DMS 273 treated with DMSO at 0.1 percent for 48 hours (cell line): ENCODE data around the gene KCNS3.
"Not testable (repeated sequence)": the region's sequence is repeated elsewhere in the genome, so short reads cannot be mapped to it uniquely, and the experiment has no call there.

Experiments used
- DNase-seq: peaks from one replicate; lab custom pipeline; 2025; lab: John Stamatoyannopoulos, UW

The KCNS3 gene

DNA sequence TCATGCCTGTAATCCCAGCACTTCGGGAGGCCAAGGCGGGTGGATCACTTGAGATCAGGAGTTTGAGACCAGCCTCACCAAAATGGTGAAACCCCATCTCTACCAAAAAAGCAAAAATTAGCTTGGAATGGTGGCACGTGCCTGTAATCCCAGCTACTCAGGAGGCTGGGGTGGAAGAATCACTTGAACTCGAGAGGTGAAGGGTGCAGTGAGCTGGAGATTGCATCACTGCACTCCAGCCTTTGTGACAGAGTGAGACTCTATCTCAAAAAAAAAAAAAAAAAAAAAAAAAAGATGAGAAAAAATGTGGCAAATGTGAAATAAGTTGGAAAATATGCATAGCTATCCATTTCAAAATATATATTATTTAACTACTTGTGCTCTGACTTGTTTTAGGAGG is 65.0 kb downstream of the KCNS3 start:
- no peak for DNase-seq

DNA sequence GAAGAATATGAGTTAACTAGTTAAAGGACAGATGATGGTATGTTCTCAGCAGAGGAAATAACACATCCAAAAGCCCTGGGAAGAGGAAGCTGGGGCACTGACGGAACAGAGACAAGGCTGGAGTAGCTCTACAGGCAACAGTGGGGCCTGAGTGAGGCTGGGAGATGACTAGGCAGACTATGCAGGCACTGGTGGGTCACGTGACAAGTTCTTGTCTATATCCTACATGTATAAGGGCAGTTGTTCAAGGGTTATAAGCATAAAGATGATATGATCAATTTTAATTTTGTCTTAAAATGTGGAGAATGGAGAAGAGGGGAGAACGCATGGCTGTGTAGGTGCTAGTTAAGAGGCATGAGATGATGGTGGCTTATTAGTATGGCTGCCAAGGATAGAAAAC is 68.6 kb downstream of the KCNS3 start:
- no peak for DNase-seq

DNA sequence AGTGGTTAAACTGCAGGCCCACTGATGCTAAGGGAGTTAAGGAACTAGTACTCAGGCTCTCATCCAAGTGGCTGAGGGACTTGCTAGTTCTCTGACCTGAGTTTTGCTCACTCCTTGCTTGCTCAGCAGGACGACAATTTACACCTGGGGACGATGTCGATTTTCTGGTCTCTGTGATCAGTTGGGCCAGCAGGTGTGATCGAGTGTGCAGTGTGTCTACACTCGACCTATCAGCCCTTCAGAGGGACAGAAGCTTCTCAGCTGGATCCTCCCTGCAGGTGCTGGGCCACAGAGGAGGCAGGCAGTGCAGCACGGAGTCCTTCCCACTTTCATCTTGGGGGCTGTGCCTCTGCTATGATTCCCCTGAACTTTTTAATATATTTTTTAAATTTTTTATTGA is 71.5 kb downstream of the KCNS3 start:
- DNase-seq = no peak

- no peak for DNase-seq
These were observed 73.1 kb downstream of the KCNS3 start for GRCh38 chr2:17951563-17951962.

DNA sequence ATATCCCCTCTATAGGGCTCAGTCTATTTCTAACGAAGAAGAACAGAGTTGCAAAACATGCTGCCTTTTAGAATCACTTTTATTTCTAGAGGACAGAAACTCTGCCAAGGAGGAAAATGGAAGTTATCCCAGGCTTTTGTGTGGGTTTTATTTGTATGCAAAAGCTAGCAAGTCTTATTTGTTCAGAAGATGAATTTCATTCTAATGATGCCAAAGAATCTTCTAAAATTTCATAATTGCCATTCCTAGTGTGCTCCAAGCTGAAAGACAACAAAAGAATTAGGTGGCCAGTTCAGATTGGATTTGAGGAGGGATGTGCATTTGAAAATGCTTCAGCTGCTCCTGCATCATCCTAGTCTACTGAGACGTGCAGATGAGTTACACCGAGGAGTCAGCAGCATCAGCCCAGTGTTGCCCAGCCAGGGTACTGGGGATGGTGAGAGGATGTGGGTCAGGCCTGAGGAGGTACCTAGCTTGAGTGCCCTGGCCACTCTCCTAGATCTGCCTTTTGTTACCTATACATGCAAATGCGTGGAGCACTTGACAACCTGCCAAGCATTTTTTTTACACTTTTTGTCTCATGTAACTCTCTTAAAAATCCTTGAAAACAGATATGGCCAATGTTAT is 80.1 kb downstream of the KCNS3 start:
- DNase-seq = no peak

DNA sequence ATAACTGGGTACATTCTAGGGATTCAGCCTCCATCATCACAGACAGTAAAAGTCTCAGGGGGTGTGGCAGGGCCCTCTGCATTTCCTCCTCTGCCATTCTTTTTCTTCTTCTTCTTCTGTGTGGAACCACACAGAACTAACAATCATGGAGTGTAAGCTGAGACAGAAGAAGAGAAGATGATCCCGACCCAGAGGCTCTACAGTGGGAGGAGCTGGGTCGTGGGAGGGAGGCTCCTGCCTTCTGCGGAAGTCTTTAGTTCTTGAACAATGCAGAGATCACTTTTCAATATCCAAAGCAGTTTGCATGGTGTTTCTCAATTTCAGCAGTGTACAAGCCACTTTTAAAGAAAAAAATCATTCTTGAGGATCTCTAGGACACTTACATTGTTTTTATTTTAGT is 80.9 kb downstream of the KCNS3 start:
- no peak for DNase-seq

DNA sequence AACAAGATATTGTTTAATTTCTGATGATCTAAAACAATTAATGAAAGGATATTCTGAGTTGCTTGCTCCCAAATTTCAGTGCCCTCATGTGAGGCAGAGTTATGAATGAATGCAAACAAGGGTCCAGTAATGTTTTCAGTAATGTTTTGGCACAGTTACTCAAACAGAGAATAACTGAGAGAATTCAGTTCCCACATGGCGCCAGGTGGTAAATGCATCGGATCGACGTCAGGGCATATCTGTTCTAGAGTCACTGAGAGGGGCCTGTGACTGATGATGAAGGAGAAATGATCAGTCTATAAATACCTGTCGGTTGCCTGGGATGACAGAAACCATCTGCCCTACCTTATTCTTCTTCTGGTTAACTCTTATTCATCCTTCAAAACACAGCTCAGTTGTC is 81.4 kb downstream of the KCNS3 start:
- no peak for DNase-seq

DNA sequence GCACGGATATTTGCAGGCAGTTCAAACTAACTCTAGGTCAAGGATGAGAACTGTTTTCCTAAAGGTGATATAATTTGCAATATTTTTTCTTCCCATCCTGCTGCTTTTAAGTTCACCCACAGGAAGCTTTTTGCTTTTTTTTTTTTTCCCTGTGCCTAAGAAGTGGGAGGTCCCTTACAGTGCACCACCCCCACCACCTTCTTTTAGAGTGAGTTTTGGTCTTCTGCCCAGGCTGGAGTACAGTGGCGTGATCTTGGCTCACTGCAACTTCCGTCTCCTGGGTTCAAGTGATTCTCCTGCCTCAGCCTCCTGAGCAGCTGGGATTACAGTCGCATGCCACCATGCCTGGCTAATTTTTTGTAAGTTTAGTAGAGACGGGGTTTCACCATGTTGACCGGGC is 82.5 kb downstream of the KCNS3 start:
- no peak for DNase-seq

- DNase-seq = no peak
These were observed 83.3 kb downstream of the KCNS3 start for GRCh38 chr2:17961789-17962188.

GRCh38 chr2:17962876-17963275 is 84.4 kb downstream of the KCNS3 start:
- DNase-seq = no peak

- not testable (repeated sequence) for DNase-seq
These were observed 85.1 kb downstream of the KCNS3 start for GRCh38 chr2:17963571-17963970.

GRCh38 chr2:17965196-17965595 is 86.7 kb downstream of the KCNS3 start:
- no peak for DNase-seq

- DNase-seq = no peak
These were observed 88.3 kb downstream of the KCNS3 start for GRCh38 chr2:17966798-17967197.

- no peak for DNase-seq
These were observed 91.2 kb downstream of the KCNS3 start for GRCh38 chr2:17969661-17970060.

GRCh38 chr2:17971531-17972125 is 93.2 kb downstream of the KCNS3 start:
- no peak for DNase-seq

- DNase-seq = no peak
These were observed 94.5 kb downstream of the KCNS3 start for GRCh38 chr2:17972991-17973390.

- DNase-seq = no peak
These were observed 96.9 kb downstream of the KCNS3 start for GRCh38 chr2:17975401-17975800.

DNA sequence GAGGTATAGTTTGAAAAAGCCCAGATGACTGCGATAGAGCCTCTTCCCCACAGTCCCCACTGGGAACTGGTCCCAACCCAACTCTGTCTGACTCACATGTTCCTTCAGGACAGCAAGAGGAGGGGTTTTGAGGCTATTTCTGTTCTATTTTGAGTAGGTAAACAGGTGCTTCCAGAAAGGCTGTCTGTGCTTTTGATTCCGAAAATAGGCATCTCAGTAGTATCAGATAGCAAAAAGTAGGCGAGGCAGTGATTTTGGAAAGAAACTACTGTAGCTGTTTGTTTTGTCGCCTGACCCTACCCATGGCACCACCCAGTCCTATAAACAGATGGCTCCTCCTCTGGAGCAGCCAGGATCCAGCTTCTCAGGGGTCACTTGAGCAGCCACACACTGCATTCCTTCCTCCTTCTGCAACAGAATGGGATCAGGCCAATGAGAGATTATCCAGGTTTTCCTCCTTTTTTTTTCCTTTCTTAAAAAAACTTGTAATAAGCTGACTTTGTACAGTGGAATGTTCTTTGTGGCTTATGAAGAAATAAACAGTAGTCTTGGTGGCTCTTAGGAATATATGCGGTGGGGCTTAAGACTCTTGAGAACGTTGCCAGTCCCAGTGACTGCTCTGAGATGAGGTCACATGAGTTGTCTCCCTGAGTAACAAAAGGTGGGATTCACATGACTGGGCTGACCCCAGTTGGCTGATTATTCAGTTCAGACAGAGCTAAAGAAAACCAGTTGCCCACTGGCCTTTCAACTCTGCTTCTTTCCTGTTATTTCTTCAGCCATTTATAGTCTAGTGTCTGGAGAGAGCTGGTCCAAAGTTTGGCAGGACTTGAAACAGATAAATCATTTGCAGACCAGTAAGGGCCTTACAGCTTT is 98.6 kb downstream of the KCNS3 start:
- DNase-seq = no peak

DNA sequence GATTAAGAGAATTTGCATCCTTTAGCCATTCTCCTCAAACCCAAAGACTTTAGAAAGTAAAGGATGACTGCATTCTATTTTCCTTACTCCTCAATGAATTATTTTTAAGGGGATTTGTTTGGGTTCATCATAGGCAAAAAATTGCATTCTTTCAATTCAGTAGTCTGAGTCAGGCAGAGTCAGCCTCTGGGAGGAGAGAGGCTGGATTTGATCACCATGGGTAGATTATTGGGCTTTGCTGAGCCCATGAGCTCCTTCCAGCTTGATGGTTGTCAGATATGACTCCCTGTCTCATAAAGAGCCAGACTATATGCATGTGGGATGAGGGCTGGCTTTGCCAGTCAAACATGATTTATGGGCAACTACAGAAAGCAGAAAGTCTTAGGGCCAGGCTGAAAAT is 101.2 kb downstream of the KCNS3 start:
- DNase-seq = no peak

- DNase-seq = no peak
These were observed 103.5 kb downstream of the KCNS3 start for GRCh38 chr2:17981936-17982335.
